IPS-15b (cell line): ENCODE results near the gene HARS2.
"Not testable (repeated sequence)": the region's sequence is repeated elsewhere in the genome, so short reads cannot be mapped to it uniquely, and the experiment has no call there.

Experiments used
- H3K27me3 ChIP-seq: one replicate; pipeline ENCODE4 v1.6.1; 2013; ENCODE audit warnings: low read length; ENCODE audit not compliant: control insufficient read depth, insufficient read depth
- H3K36me3 ChIP-seq: one replicate; pipeline ENCODE4 v1.6.1; 2013; ENCODE audit warnings: low read length; ENCODE audit not compliant: control insufficient read depth, insufficient read depth
- H3K4me1 ChIP-seq: one replicate; pipeline ENCODE4 v1.6.1; 2013; ENCODE audit warnings: mild to moderate bottlenecking, low read length; ENCODE audit not compliant: control insufficient read depth, insufficient read depth
- H3K4me3 ChIP-seq: one replicate; pipeline ENCODE4 v1.5.1; 2013; ENCODE audit warnings: low read depth, low read length
- H3K9ac ChIP-seq: one replicate; pipeline ENCODE4 v1.6.1; 2013; ENCODE audit warnings: low read depth, mild to moderate bottlenecking, low read length
- H3K9me3 ChIP-seq: one replicate; pipeline ENCODE4 v1.6.1; 2013; ENCODE audit warnings: mild to moderate bottlenecking, low read length; ENCODE audit not compliant: control insufficient read depth, insufficient read depth

HARS2 gene

DNA sequence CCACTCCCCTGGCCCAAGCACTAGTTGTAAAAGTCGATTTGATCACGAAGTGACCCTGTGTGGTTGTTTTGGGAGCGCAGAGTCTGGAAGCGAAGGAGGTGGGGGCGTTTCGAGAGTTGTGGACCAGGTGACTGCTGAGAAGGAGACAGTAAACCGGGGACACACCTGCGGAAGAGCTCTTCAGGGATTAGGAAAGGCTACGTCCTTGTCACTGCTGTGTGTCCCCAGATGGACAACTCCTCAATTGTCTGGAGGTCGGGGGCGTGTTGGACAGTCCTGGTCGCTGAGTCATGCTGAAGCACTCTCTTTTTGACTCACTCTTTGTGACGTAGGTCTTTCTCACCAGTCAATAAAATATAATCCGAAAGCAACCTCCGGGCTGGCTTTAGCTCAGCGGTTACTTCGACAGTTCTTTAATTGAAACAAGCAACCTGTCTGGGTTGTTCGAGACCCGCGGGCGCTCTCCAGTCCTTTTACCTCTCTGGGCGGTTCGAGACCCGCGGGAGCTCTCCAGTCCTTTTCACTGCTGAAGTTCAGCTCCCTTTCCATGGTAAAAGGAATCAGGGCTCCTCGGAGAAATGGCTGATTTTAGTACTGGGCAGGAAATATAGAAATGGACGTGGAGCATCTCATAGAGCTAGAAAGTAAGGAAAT is 19.8 kb downstream of the HARS2 start:
- H3K36me3 ChIP-seq, result peaks cover 4% of the 10 kb centered on the region
- H3K27me3 ChIP-seq, result no peaks in the 10 kb centered on the region
- H3K4me1 ChIP-seq, result no peaks in the 10 kb centered on the region
- H3K4me3 ChIP-seq, result peak overlapping the region; percentile 90
- no peaks in the 10 kb centered on the region for H3K9me3 ChIP-seq
- H3K9ac ChIP-seq, result no peak overlapping the region

DNA sequence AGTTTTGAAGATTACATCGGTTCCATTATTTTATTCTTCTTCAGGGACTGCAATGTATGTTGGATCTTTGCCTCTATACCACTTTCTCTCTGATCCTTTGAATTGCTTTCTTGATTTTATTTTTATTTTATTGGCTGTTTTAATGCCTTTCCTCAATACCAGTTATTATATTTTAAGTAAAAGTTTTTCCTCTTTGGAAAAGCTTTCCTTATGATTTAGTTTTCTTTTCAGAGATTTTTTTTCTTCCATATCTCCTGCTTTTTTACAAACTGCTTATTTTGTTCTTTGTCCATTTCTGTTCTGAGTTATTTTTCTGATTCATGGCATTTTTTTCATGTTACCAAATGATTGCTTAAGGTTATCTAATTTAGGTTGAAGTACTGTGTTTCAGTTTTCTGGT is 20.5 kb downstream of the HARS2 start:
- Histone ChIP-seq H3K9me3 (no peaks in the 10 kb centered on the region), H3K36me3 (no peaks in the 10 kb centered on the region), H3K4me1 (no peaks in the 10 kb centered on the region), H3K27me3 (no peaks in the 10 kb centered on the region), H3K4me3 (peak overlapping the region; percentile 90), H3K9ac (no peak overlapping the region)

DNA sequence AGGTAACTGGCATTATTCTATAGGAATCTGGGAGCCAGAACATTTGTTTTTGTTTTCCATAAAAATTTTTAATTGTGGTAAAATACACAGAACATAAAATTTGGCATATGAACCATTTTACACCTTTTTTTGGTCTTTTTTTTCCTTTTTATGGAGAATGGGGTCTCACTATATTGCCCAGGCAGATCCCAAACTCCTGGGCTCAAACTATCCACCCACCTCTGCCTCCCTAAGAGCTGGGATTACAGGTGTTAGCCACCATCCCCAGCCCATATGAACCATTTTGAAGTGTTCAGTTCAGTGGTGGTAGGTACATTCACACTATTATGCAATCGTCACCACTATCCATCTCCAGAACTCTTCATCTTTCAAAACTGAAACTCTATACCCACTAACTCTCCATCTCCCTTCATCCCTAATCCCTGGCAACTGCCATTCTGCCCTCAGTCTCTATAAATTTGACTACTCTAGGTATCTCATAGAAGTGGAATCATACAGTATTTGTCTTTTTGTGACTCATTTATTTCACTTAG is 22.4 kb downstream of the HARS2 start:
- Histone ChIP-seq H3K4me3 (no peak overlapping the region), H3K27me3 (no peaks in the 10 kb centered on the region), H3K36me3 (no peaks in the 10 kb centered on the region), H3K9ac (no peak overlapping the region), H3K4me1 (no peaks in the 10 kb centered on the region), H3K9me3 (no peaks in the 10 kb centered on the region)

GRCh38 chr5:140716238-140716637 is 25.0 kb downstream of the HARS2 start:
- H3K9ac ChIP-seq, H3K4me3 ChIP-seq, H3K36me3 ChIP-seq, H3K9me3 ChIP-seq, H3K27me3 ChIP-seq, H3K4me1 ChIP-seq: not testable (repeated sequence)

DNA sequence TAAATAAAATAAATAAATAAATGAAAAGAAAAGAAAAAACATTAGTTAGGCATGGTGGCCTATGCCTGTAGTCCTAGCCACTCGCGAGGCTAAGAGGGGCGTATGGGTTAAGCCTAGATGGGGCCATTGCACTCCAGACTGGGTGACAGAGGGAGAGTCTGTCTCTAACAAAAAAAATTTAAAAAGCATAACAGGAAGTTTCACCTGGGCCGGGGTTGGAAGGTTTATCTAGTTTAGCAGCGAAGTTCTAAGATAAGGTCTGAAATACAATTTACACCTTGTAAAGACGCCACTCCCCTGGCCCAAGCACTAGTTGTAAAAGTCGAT is 27.0 kb downstream of the HARS2 start:
- H3K4me1 ChIP-seq, result no peaks in the 10 kb centered on the region
- H3K27me3 ChIP-seq, result no peaks in the 10 kb centered on the region
- no peaks in the 10 kb centered on the region for H3K9me3 ChIP-seq
- no peak overlapping the region for H3K9ac ChIP-seq
- H3K4me3 ChIP-seq, result no peak overlapping the region
- no peaks in the 10 kb centered on the region for H3K36me3 ChIP-seq

DNA sequence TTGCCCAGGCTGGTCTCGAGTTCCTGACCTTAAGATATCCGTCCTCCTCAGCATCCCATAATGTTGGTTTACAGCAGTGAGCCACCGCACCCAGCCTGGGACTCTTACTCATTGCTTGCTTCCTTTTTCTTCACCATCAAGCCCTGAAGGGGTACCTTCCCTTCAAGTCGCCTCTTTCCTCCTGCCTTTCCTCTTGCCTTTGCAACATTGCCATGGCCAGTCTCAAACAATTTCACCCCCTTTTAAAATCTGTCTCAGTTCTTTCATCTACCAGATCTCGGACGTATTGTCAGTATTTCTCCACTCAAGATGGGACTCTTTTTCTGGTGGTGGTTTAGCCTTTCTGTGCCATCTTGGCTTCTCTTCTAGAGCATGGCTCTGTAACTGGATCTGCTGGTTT is 29.5 kb downstream of the HARS2 start:
- not testable (repeated sequence) for H3K4me1 ChIP-seq, H3K27me3 ChIP-seq, H3K9ac ChIP-seq, H3K4me3 ChIP-seq, H3K9me3 ChIP-seq, H3K36me3 ChIP-seq

DNA sequence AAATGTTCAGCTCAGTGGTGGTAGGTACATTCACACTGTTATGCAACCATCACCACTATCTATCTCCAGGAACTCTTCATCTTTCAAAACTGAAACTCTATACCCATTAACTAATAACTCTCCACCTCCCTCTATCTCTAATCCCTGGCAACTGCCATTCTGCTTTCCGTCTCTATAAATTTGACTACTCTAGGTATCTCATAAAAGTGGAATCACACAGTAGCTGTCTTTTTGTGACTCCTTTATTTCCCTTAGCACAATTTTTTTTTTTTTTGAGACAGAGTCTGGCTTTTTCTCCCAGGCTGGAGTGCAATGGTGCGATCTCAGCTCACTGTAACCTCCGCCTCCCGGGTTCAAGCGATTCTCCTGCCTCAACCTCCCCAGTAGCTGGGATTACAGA is 30.1 kb downstream of the HARS2 start:
- H3K9ac ChIP-seq, H3K4me3 ChIP-seq, H3K27me3 ChIP-seq, H3K9me3 ChIP-seq, H3K4me1 ChIP-seq, H3K36me3 ChIP-seq: not testable (repeated sequence)

DNA sequence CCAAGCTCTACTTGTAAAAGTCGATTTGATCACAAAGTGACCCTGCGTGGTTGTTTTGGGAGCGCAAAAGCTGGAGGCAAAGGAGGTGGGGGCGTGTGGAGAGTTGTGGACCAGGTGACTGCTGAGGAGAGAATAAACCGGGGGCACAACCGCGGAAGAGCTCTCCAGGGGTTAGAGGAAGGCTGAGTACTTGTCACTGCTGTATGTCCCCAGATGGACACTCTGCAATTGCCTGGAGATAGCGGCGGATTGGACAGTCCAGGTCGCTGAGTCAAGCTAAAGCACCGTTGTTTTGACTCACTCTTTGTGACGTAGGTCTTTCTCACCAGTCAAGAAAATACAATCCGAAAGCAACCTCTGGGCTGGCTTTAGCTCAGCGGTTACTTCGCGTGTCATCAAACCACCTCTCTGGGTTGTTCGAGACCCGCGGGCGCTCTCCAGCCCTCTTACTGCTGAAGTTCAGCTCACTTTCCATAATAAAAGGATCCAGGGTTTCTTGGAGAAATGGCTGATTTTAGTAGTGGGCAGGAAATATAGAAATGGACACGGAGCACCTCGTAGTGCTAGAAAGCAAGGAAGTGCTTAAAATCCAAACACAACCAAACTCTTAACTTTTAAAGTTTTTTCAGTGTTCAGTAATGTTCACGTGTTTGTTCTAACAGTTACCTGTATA is 34.7 kb downstream of the HARS2 start:
- Histone ChIP-seq H3K9ac (no peak overlapping the region), H3K4me1 (no peaks in the 10 kb centered on the region), H3K9me3 (no peaks in the 10 kb centered on the region), H3K36me3 (no peaks in the 10 kb centered on the region), H3K4me3 (peak overlapping the region; percentile 61), H3K27me3 (no peaks in the 10 kb centered on the region)

DNA sequence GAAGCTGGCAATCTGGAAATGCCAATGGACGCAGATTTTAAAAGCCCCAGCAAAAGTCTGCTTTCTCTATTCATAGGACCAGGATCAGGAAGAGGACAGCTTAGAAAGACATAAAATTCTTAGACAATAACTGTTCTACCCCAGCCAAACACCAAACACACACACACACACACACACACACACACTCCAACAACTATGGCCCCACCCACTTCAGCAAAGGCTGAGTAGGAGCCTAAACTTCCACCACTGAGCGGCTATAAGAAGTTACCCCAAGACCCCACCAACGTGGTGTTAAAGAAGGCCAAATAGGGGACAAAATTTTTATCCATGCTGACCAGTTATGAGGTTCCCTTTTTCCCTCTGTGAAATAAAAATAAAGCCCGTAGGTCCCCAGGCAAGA is 41.8 kb downstream of the HARS2 start:
- Histone ChIP-seq H3K4me1 (no peaks in the 10 kb centered on the region), H3K9ac (no peak overlapping the region)

GRCh38 chr5:140734354-140734753 is 43.1 kb downstream of the HARS2 start:
- H3K27me3 ChIP-seq, result no peaks in the 10 kb centered on the region
- peaks cover 2% of the 10 kb centered on the region for H3K9me3 ChIP-seq
- no peak overlapping the region for H3K4me3 ChIP-seq

More for the DNA sequence above, 41.8 kb downstream of the HARS2 start:
- peaks cover 2% of the 10 kb centered on the region for H3K9me3 ChIP-seq
- H3K36me3 ChIP-seq, result no peaks in the 10 kb centered on the region
- no peak overlapping the region for H3K4me3 ChIP-seq
- H3K27me3 ChIP-seq, result no peaks in the 10 kb centered on the region

DNA sequence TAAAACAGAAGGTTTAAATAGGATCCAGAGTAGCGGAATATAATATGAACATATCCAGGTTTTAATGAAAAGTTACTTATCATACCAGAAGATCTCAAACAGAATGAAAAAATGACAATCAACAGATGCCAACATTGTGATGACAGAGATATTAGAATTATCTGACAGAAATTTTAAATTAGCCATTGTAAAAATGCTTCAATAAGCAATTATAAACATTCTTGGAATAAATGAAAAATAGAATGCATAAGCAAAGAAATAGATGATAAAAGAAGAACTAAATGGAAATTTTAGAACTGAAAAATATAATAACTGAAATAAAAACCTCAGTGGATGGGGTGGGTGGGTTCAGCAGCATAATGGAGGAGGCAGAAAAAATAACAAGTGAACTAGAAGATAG is 46.2 kb downstream of the HARS2 start:
- H3K27me3 ChIP-seq, result no peaks in the 10 kb centered on the region
- no peaks in the 10 kb centered on the region for H3K36me3 ChIP-seq
- H3K4me3 ChIP-seq, result no peak overlapping the region
- H3K4me1 ChIP-seq, result no peaks in the 10 kb centered on the region
- no peak overlapping the region for H3K9ac ChIP-seq
- H3K9me3 ChIP-seq, result peaks cover 2% of the 10 kb centered on the region

More at GRCh38 chr5:140734354-140734753, 43.1 kb downstream of the HARS2 start:
- H3K9ac ChIP-seq, result no peak overlapping the region
- no peaks in the 10 kb centered on the region for H3K36me3 ChIP-seq
- no peaks in the 10 kb centered on the region for H3K4me1 ChIP-seq

DNA sequence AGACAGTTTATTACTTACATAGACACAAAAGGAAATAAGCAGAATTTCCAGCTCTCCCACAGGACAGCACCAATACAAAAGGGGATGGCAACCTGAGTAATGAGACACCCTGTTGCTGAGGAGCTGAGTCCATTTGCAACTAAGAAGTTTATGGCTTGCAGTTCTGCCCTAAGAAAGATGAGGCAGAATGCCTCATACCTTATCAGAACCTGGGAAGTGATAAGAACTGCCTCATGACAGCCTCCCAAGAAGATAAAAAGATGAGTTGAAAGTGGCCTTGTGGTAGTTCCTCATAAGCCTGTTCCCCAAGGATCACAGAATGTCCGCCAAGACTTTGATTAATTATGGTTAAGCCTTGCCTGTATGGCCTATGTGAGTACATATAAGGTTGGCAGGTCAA is 50.7 kb downstream of the HARS2 start:
- Histone ChIP-seq H3K4me1 (no peaks in the 10 kb centered on the region), H3K36me3 (no peaks in the 10 kb centered on the region)

More for the DNA sequence above, 50.7 kb downstream of the HARS2 start:
- H3K9ac ChIP-seq, result no peak overlapping the region
- H3K27me3 ChIP-seq, result no peaks in the 10 kb centered on the region
- no peak overlapping the region for H3K4me3 ChIP-seq
- no peaks in the 10 kb centered on the region for H3K9me3 ChIP-seq
